SK-N-SH (cell line): ENCODE measurements around the gene RAD51B.

Experiments
- CTCF ChIP-seq: fragments of 200-600 bp; sonication (generic); IDR thresholded peaks from 2 replicates; pipeline ENCODE4 v1.6.1; 2017; ENCODE audit warnings: antibody characterized with exemption, mild to moderate bottlenecking, moderate library complexity
- POLR2AphosphoS5 ChIP-seq: IDR thresholded peaks from 2 replicates; pipeline ENCODE4 v1.6.1; 2012; ENCODE audit warnings: low read depth, low read length
- SIN3A ChIP-seq: IDR thresholded peaks from 2 replicates; pipeline ENCODE4 v1.6.1; 2012; ENCODE audit warnings: low read depth, mild to moderate bottlenecking, low read length, moderate library complexity, borderline replicate concordance
- TF ChIP-seq, protein P1 (sequence below): fragments of 150-350 bp; IDR thresholded peaks from 2 replicates; pipeline ENCODE4 v1.6.1; 2017; ENCODE audit warnings: antibody characterized with exemption, low read length, low read depth, borderline replicate concordance

DNA sequence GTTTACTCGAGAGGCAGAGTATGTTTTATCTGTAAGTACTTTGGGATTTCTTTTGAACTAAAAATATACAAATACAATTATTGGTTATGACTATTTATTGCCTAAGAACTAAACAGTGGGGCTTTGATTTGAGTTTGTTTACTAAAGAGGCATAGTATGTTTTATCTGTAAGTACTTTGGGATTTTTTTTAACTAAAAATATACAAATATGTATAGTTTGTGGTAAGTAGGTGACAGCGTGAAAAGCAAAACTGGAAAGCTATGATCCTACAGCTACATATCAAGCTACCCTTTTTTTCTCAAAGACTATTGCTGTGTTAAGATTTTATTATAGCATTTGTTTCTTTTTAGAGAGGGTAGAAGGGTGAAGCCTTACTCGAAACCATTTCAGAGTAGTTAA lies 171.0 kb downstream of the RAD51B start:
- no peak for TF ChIP-seq POLR2AphosphoS5
- no peak for TF ChIP-seq CTCF
- TF ChIP-seq, protein P1, sequence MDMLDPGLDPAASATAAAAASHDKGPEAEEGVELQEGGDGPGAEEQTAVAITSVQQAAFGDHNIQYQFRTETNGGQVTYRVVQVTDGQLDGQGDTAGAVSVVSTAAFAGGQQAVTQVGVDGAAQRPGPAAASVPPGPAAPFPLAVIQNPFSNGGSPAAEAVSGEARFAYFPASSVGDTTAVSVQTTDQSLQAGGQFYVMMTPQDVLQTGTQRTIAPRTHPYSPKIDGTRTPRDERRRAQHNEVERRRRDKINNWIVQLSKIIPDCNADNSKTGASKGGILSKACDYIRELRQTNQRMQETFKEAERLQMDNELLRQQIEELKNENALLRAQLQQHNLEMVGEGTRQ = no peak
- no peak for TF ChIP-seq SIN3A
